ENCODE data around the gene S100A6.

DNA sequence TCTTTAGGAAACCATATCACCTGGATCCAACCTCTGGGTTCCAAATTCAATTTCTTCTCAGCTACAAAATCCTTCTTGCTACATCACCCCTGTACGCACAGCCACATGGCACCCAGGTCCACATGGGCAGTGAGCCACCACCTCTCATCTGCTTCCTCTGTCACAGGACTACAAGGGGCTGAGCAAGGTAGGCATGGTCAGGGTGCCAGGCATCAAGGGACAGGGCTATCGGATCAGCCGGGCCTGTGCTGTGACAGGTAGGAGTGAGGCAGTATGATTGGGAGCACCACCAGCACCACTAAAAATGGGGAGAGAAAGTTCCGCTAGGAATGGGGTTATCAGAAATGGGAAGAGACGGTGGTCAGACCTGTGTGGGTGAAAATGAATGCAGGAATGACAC is 29.4 kb downstream of the S100A6 start:
- TF ChIP-seq, protein P1, sequence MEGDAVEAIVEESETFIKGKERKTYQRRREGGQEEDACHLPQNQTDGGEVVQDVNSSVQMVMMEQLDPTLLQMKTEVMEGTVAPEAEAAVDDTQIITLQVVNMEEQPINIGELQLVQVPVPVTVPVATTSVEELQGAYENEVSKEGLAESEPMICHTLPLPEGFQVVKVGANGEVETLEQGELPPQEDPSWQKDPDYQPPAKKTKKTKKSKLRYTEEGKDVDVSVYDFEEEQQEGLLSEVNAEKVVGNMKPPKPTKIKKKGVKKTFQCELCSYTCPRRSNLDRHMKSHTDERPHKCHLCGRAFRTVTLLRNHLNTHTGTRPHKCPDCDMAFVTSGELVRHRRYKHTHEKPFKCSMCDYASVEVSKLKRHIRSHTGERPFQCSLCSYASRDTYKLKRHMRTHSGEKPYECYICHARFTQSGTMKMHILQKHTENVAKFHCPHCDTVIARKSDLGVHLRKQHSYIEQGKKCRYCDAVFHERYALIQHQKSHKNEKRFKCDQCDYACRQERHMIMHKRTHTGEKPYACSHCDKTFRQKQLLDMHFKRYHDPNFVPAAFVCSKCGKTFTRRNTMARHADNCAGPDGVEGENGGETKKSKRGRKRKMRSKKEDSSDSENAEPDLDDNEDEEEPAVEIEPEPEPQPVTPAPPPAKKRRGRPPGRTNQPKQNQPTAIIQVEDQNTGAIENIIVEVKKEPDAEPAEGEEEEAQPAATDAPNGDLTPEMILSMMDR (IDR thresholded peaks at IDR 0.05; ENCODE audit: low read length): no peak
- no peak for TF ChIP-seq EZH2 (IDR thresholded peaks at IDR 0.05; ENCODE audit: borderline replicate concordance, low read length)
